Vagina (tissue), 2 donors: ENCODE measurements around the gene CST11.
"Not testable (repeated sequence)": the region's sequence is repeated elsewhere in the genome, so short reads cannot be mapped to it uniquely, and the experiment has no call there.

Experiments
- POLR2A ChIP-seq, 2 donors: fragments of 450-650 bp; IDR thresholded peaks; one replicate each; pipeline ENCODE4 v1.6.1; 2017; ENCODE audit warnings: antibody characterized with exemption in 2 of 2, mild to moderate bottlenecking in 2 of 2, moderate library complexity in 2 of 2
- POLR2AphosphoS5 ChIP-seq, 2 donors: sonication (generic); formaldehyde crosslinking; IDR thresholded peaks; one replicate each; pipeline ENCODE4 v1.9.0; 2017; ENCODE audit warnings: antibody characterized with exemption in 2 of 2, mild to moderate bottlenecking in 2 of 2, low read depth in 1 of 2; ENCODE audit not compliant: insufficient read depth in 1 of 2
- TF ChIP-seq, protein P1 (sequence below), 3 experiments: fragments of 450-650 bp in 2 of 3; fragments of 200-600 bp in 1 of 3; sonication (generic) in 1 of 3; IDR thresholded peaks; one replicate each; pipeline ENCODE4 v1.5.1; 2017 to 2019; ENCODE audit warnings: antibody characterized with exemption in 3 of 3, mild to moderate bottlenecking in 2 of 3, moderate library complexity in 2 of 3

DNA sequence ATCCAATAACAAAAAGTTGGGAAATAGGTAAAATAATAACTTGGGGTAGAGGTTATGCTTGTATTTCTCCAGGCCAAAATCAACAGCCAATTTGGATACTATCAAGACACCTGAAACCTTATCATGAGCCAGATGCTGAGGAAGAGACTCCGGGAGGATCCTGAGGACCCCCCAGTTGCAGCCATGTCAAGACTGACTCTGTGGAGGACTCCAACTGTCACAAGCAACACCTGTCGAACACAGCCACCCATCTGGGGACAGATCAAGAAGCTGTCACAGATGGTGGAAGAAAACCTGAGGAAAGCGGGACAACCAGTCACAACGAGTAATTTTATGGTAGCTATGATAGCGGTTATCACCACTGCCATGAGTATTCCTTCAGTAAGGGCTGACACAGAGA lies 19.6 kb upstream of the CST11 start:
- TF ChIP-seq, protein P1, sequence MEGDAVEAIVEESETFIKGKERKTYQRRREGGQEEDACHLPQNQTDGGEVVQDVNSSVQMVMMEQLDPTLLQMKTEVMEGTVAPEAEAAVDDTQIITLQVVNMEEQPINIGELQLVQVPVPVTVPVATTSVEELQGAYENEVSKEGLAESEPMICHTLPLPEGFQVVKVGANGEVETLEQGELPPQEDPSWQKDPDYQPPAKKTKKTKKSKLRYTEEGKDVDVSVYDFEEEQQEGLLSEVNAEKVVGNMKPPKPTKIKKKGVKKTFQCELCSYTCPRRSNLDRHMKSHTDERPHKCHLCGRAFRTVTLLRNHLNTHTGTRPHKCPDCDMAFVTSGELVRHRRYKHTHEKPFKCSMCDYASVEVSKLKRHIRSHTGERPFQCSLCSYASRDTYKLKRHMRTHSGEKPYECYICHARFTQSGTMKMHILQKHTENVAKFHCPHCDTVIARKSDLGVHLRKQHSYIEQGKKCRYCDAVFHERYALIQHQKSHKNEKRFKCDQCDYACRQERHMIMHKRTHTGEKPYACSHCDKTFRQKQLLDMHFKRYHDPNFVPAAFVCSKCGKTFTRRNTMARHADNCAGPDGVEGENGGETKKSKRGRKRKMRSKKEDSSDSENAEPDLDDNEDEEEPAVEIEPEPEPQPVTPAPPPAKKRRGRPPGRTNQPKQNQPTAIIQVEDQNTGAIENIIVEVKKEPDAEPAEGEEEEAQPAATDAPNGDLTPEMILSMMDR (IDR thresholded peaks at IDR 0.05) = not testable (repeated sequence)
- TF ChIP-seq POLR2A (IDR thresholded peaks at IDR 0.05); POLR2AphosphoS5 (IDR thresholded peaks at IDR 0.05; ENCODE audit: insufficient read depth in 1 of 2, low read depth in 1 of 2): not testable (repeated sequence)
